GM12874 (cell line): ENCODE data around the gene MELTF.

Experiments
- TF ChIP-seq, protein P1 (sequence below): IDR thresholded peaks from 2 replicates; pipeline ENCODE4 v1.5.1; 2011; ENCODE audit warnings: low read depth, mild to moderate bottlenecking, control low read depth, low read length, moderate library complexity; ENCODE audit not compliant: insufficient read depth

The MELTF gene

DNA sequence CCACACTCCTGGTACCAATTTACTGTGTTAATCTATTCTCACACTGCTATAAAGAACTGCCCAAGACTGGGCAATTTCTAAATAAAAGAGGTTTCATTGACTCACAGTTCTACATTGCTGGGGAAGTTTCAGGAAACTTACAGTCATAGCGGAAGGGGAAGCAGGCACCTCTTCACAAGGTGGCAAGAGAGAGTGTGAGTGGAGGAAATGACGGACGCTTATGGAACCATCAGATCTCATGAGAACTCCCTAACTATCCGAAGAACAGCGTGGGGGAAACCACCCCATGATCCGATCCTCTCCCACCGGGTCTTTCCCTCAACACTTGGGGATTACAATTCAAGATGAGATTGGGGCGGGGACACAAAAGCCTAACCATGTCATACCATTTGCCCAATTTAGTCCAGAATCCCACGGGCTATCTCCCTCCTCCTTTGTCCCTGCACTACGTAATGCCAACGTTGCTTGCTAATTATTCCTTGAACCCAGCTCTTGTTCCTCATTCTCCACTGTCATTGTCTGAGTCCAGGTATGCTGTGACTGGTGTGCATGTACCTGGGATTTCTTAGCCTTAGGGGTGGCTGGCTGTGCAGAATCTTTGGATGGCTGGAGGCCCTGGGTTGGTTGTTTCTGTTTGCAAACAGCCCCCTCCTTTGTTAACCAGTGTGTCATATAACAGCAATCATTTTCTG lies 64.4 kb downstream of the MELTF start:
- TF ChIP-seq, protein P1, sequence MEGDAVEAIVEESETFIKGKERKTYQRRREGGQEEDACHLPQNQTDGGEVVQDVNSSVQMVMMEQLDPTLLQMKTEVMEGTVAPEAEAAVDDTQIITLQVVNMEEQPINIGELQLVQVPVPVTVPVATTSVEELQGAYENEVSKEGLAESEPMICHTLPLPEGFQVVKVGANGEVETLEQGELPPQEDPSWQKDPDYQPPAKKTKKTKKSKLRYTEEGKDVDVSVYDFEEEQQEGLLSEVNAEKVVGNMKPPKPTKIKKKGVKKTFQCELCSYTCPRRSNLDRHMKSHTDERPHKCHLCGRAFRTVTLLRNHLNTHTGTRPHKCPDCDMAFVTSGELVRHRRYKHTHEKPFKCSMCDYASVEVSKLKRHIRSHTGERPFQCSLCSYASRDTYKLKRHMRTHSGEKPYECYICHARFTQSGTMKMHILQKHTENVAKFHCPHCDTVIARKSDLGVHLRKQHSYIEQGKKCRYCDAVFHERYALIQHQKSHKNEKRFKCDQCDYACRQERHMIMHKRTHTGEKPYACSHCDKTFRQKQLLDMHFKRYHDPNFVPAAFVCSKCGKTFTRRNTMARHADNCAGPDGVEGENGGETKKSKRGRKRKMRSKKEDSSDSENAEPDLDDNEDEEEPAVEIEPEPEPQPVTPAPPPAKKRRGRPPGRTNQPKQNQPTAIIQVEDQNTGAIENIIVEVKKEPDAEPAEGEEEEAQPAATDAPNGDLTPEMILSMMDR = no peak

DNA sequence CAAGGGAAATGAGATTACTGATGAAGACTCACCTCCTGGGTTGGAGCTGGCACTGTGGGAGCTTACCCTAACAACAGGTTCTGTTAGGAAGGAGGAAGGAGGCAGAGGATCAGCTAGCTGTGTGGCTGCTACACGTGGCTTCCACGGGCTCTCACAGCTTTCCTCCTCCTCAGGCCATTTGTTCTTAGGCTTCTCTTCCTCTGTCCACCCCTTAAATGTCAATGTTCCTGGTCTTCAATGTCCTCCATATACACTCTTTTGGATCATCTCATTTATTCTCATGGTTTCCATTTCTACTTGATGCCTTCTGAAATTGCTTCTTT lies 66.0 kb downstream of the MELTF start:
- TF ChIP-seq, protein P1 = no peak

DNA sequence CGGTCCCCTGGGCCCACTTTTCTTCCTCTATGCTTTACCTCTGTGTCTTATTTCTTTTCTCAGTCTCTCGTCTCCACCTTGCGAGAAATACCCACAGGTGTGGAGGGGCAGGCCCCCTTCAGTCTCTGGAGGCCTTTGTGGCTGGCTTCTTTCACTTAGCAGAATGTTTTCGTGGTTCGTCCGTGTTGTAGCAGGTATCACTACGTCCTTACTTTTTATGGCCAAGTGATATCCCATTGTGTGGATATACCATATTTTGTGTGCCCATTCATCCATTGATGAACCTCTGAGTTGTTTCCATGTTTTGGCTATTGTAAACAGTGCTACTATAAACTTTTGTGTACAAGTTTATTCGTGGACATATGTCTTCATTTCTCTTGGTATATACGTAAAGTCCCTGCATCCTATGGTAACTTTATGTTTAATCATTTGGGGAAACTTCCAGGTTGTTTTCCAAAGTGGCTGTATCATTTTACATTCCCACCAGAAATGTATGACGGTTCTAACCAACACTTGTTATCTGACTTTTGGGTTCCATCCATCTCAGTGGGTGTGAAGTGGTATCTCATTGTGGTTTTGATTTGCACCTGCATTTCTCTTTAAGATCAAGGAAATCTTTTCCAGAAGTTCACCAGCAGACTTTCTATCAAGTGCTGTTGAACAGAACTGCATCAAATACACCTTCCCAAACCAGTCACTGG lies 66.5 kb downstream of the MELTF start:
- TF ChIP-seq, protein P1 = no peak

DNA sequence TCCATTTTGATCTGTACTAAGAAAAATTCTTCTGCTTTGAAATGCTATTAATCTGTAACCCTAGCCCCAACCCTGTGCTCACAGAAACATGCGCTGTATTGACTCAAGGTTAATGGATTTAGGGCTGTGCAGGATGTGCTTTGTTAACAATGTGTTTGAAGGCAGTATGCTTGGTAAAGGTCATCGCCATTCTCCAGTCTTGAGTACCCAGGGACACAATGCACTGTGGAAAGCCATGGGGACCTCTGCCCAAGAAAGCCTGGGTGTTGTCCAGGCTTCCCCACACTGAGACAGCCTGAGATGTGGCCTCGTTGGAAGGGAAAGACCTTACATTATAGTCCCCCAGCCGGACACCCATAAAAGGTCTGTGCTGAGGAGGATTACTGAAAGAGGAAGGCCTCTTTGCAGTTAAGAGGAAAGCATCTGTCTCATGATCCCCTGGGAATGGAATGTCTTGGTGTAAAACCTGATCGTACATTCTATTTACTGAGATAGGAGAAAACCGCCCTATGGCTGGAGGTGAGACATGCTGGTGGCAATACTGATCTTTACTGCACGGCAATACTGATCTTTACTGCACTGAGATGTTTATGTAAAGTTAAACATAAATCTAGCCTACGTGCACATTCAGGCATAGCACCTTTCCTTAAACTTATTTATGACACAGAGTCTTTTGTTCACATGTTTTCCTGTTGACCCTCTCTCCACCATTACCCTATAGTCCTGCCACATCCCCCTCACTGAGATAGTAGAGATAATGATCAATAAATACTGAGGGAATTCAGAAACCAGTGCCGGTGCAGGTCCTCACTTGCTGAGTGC lies 67.3 kb downstream of the MELTF start:
- TF ChIP-seq, protein P1 = no peak

DNA sequence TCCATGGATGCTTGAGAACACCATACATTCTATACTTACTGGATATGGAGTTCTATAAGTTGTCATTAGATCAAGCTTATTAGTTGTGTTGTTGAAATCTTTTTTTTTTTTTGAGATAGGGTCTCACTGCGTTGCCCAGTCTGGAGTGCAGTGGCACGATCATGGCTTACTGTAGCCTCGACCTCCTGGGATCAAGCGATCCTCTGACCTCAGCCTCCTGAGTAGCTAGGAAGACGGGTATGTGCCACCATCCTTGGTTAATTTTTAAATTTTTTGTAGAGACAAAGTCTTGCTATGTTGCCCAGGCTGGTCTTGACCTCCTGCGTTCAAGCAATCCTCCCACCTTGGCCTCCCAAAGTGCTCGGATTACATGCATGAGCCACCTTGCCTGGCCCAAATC lies 74.8 kb downstream of the MELTF start:
- TF ChIP-seq, protein P1 = no peak
